ENCODE results near the gene EIF2B5. TPM values are rescaled to one million over a fixed set of nuclear protein-coding genes. Genes with fewer than 3 reads are reported as not detected.

Gene EIF2B5
- total RNA-seq, 2 experiments from 2014 or later: 48.8 to 56.4 TPM

- CTCF ChIA-PET: interaction anchor here (1.2 to 1.4 kb wide), 4 partner anchors 54 to 237 kb away, joined by 3 to 4 read pairs (median 3); no protein-coding TSS in a partner anchor
- peaks cover 2% of the 10 kb centered on the region for H3K27me3 Mint-ChIP-seq (ENCODE audit: low read depth)
- no peak overlapping the region for H3K4me3 Mint-ChIP-seq
- DNase-seq: no peak
- no peaks in the 10 kb centered on the region for H3K9me3 Mint-ChIP-seq
- no peak overlapping the region for H3K27ac Mint-ChIP-seq
- peaks cover 5% of the 10 kb centered on the region for H3K36me3 Mint-ChIP-seq (ENCODE audit: low read depth)
- intact Hi-C loops (cut with micrococcal nuclease): loop anchor here (10.0 kb wide), 1 partner anchor 582 kb away; the partner anchor contains the start of gene MAGEF1
- H3K4me1 Mint-ChIP-seq (ENCODE audit: low read depth): peaks cover 28% of the 10 kb centered on the region
These were observed 2.2 kb upstream of the EIF2B5 start for GRCh38 chr3:184132945-184133344.

GRCh38 chr3:184133840-184134745 lies 1.1 kb upstream of the EIF2B5 start:
- peaks cover 29% of the 10 kb centered on the region for H3K4me1 Mint-ChIP-seq (ENCODE audit: low read depth)
- no peaks in the 10 kb centered on the region for H3K9me3 Mint-ChIP-seq
- H3K36me3 Mint-ChIP-seq (ENCODE audit: low read depth): peaks cover 6% of the 10 kb centered on the region
- intact Hi-C loops (cut with micrococcal nuclease): loop anchor here (2.0 to 10.0 kb wide), 2 partner anchors 249 to 581 kb away; partner anchors contain the start of genes MAGEF1 and PARL
- peak overlapping the region; percentile 97 for H3K4me3 Mint-ChIP-seq
- CTCF ChIA-PET: interaction anchor here (1.2 to 2.9 kb wide), 4 partner anchors 11 to 238 kb away, joined by 3 to 7 read pairs (median 4); partner anchors contain the start of gene ABCF3
- peak overlapping the region; percentile 97 for H3K27ac Mint-ChIP-seq
- no peaks in the 10 kb centered on the region for H3K27me3 Mint-ChIP-seq (ENCODE audit: low read depth)
- DNase-seq: peak; percentile 61

- CTCF ChIA-PET: interaction anchor here (0.6 to 2.9 kb wide), 4 partner anchors 10 to 1892 kb away, joined by 3 to 7 read pairs (median 3); partner anchors contain the start of gene ABCF3
- H3K4me1 Mint-ChIP-seq (ENCODE audit: low read depth): peaks cover 29% of the 10 kb centered on the region
- peaks cover 8% of the 10 kb centered on the region for H3K36me3 Mint-ChIP-seq (ENCODE audit: low read depth)
- DNase-seq: no peak
- H3K27me3 Mint-ChIP-seq (ENCODE audit: low read depth): no peaks in the 10 kb centered on the region
- H3K4me3 Mint-ChIP-seq: peak overlapping the region; percentile 97
- intact Hi-C loops (cut with micrococcal nuclease): loop anchor here (1.0 to 10.0 kb wide), 11 partner anchors 21 to 580 kb away; partner anchors contain the start of genes ABCC5, ABCF3, AP2M1 and DVL3
- no peaks in the 10 kb centered on the region for H3K9me3 Mint-ChIP-seq
- peak overlapping the region; percentile 97 for H3K27ac Mint-ChIP-seq
These were observed 411 bp upstream of the EIF2B5 start for GRCh38 chr3:184134746-184135148.

- H3K27ac Mint-ChIP-seq: peak overlapping the region; percentile 97
- CTCF ChIA-PET: interaction anchor here (0.6 to 2.9 kb wide), 3 partner anchors 9 to 465 kb away, joined by 3 to 7 read pairs (median 3); no protein-coding TSS in a partner anchor
- no peak for DNase-seq
- peaks cover 29% of the 10 kb centered on the region for H3K4me1 Mint-ChIP-seq (ENCODE audit: low read depth)
- peak overlapping the region; percentile 97 for H3K4me3 Mint-ChIP-seq
- peaks cover 11% of the 10 kb centered on the region for H3K36me3 Mint-ChIP-seq (ENCODE audit: low read depth)
- H3K9me3 Mint-ChIP-seq: no peaks in the 10 kb centered on the region
- H3K27me3 Mint-ChIP-seq (ENCODE audit: low read depth): no peaks in the 10 kb centered on the region
- intact Hi-C loops (cut with micrococcal nuclease): loop anchor here (1.0 to 10.0 kb wide), 11 partner anchors 19 to 579 kb away; partner anchors contain the start of genes ABCC5, ABCF3, AP2M1 and DVL3
These were observed 728 bp downstream of the EIF2B5 start for GRCh38 chr3:184135911-184136260.

- intact Hi-C loops (cut with micrococcal nuclease): no loop called here
- H3K27me3 Mint-ChIP-seq (ENCODE audit: low read depth): no peaks in the 10 kb centered on the region
- CTCF ChIA-PET: interaction anchor here (0.6 to 1.1 kb wide), 2 partner anchors 12 to 471 kb away, joined by 3 read pairs; no protein-coding TSS in a partner anchor
- DNase-seq: no peak
- no peak overlapping the region for H3K27ac Mint-ChIP-seq
- no peaks in the 10 kb centered on the region for H3K9me3 Mint-ChIP-seq
- H3K4me3 Mint-ChIP-seq: no peak overlapping the region
- H3K36me3 Mint-ChIP-seq (ENCODE audit: low read depth): peaks cover 20% of the 10 kb centered on the region
- H3K4me1 Mint-ChIP-seq (ENCODE audit: low read depth): peaks cover 22% of the 10 kb centered on the region
These were observed 5.3 kb downstream of the EIF2B5 start for GRCh38 chr3:184140436-184140835.

GRCh38 chr3:184142199-184142598 lies 7.0 kb downstream of the EIF2B5 start:
- intact Hi-C loops (cut with micrococcal nuclease): no loop called here
- no peaks in the 10 kb centered on the region for H3K9me3 Mint-ChIP-seq
- no peaks in the 10 kb centered on the region for H3K27me3 Mint-ChIP-seq (ENCODE audit: low read depth)
- peaks cover 20% of the 10 kb centered on the region for H3K36me3 Mint-ChIP-seq (ENCODE audit: low read depth)
- peaks cover 9% of the 10 kb centered on the region for H3K4me1 Mint-ChIP-seq (ENCODE audit: low read depth)
- DNase-seq: no peak
- H3K4me3 Mint-ChIP-seq: no peak overlapping the region
- CTCF ChIA-PET: no interaction called here
- no peak overlapping the region for H3K27ac Mint-ChIP-seq

GRCh38 chr3:184143327-184143726 lies 8.2 kb downstream of the EIF2B5 start:
- Mint-ChIP-seq H3K27me3 (ENCODE audit: low read depth) (no peaks in the 10 kb centered on the region), H3K9me3 (no peaks in the 10 kb centered on the region), H3K36me3 (ENCODE audit: low read depth) (peaks cover 18% of the 10 kb centered on the region), H3K27ac (peak overlapping the region; percentile 51), H3K4me1 (ENCODE audit: low read depth) (peaks cover 2% of the 10 kb centered on the region), H3K4me3 (no peak overlapping the region)
- intact Hi-C loops (cut with micrococcal nuclease): no loop called here
- CTCF ChIA-PET: interaction anchor here (2.7 to 2.8 kb wide), 2 partner anchors 85 to 106 kb away, joined by 7 to 12 read pairs; partner anchors contain the start of gene EEF1AKMT4
- no peak for DNase-seq

- CTCF ChIA-PET: interaction anchor here (1.2 to 2.8 kb wide), 6 partner anchors 9 to 105 kb away, joined by 3 to 12 read pairs (median 7); partner anchors contain the start of genes AP2M1, EEF1AKMT4 and EIF2B5
- Mint-ChIP-seq H3K27me3 (ENCODE audit: low read depth) (no peaks in the 10 kb centered on the region), H3K4me3 (no peak overlapping the region), H3K9me3 (no peaks in the 10 kb centered on the region), H3K27ac (no peak overlapping the region), H3K36me3 (ENCODE audit: low read depth) (peaks cover 16% of the 10 kb centered on the region), H3K4me1 (ENCODE audit: low read depth) (peaks cover 2% of the 10 kb centered on the region)
- intact Hi-C loops (cut with micrococcal nuclease): no loop called here
- DNase-seq: no peak
These were observed 9.3 kb downstream of the EIF2B5 start for GRCh38 chr3:184144505-184144904.

GRCh38 chr3:184145111-184145524 lies 10.0 kb downstream of the EIF2B5 start:
- Mint-ChIP-seq H3K27ac (no peak overlapping the region), H3K4me1 (ENCODE audit: low read depth) (peaks cover 2% of the 10 kb centered on the region), H3K27me3 (ENCODE audit: low read depth) (no peaks in the 10 kb centered on the region), H3K4me3 (no peak overlapping the region), H3K36me3 (ENCODE audit: low read depth) (peaks cover 13% of the 10 kb centered on the region), H3K9me3 (no peaks in the 10 kb centered on the region)
- intact Hi-C loops (cut with micrococcal nuclease): loop anchor here (1.0 kb wide), 2 partner anchors 105 to 144 kb away; no protein-coding TSS in a partner anchor
- DNase-seq: peak; percentile 55
- CTCF ChIA-PET: interaction anchor here (1.2 to 2.8 kb wide), 6 partner anchors 9 to 105 kb away, joined by 3 to 12 read pairs (median 7); partner anchors contain the start of genes AP2M1, EEF1AKMT4 and EIF2B5

- H3K27me3 Mint-ChIP-seq (ENCODE audit: low read depth): no peaks in the 10 kb centered on the region
- H3K4me1 Mint-ChIP-seq (ENCODE audit: low read depth): peaks cover 2% of the 10 kb centered on the region
- intact Hi-C loops (cut with micrococcal nuclease): loop anchor here (1.0 kb wide), 2 partner anchors 104 to 143 kb away; no protein-coding TSS in a partner anchor
- no peaks in the 10 kb centered on the region for H3K9me3 Mint-ChIP-seq
- CTCF ChIA-PET: interaction anchor here (2.2 to 2.8 kb wide), 4 partner anchors 10 to 104 kb away, joined by 7 to 12 read pairs (median 8); partner anchors contain the start of genes AP2M1, EEF1AKMT4 and EIF2B5
- H3K4me3 Mint-ChIP-seq: no peak overlapping the region
- H3K36me3 Mint-ChIP-seq (ENCODE audit: low read depth): peaks cover 13% of the 10 kb centered on the region
- no peak for DNase-seq
- H3K27ac Mint-ChIP-seq: no peak overlapping the region
These were observed 10.7 kb downstream of the EIF2B5 start for GRCh38 chr3:184145751-184146270.

- no peak for DNase-seq
- no peaks in the 10 kb centered on the region for H3K27me3 Mint-ChIP-seq (ENCODE audit: low read depth)
- CTCF ChIA-PET: no interaction called here
- H3K27ac Mint-ChIP-seq: no peak overlapping the region
- no peak overlapping the region for H3K4me3 Mint-ChIP-seq
- no peaks in the 10 kb centered on the region for H3K4me1 Mint-ChIP-seq (ENCODE audit: low read depth)
- H3K9me3 Mint-ChIP-seq: no peaks in the 10 kb centered on the region
- intact Hi-C loops (cut with micrococcal nuclease): no loop called here
- peaks cover 2% of the 10 kb centered on the region for H3K36me3 Mint-ChIP-seq (ENCODE audit: low read depth)
These were observed 12.9 kb downstream of the EIF2B5 start for GRCh38 chr3:184148076-184148475.

- Mint-ChIP-seq H3K36me3 (ENCODE audit: low read depth) (no peaks in the 10 kb centered on the region), H3K27ac (no peak overlapping the region), H3K4me1 (ENCODE audit: low read depth) (no peaks in the 10 kb centered on the region), H3K4me3 (no peak overlapping the region), H3K27me3 (ENCODE audit: low read depth) (no peaks in the 10 kb centered on the region), H3K9me3 (no peaks in the 10 kb centered on the region)
- intact Hi-C loops (cut with micrococcal nuclease): no loop called here
- no peak for DNase-seq
- CTCF ChIA-PET: interaction anchor here (0.6 kb wide), 1 partner anchor 33 kb away, joined by 3 read pairs; no protein-coding TSS in a partner anchor
These were observed 14.0 kb downstream of the EIF2B5 start for GRCh38 chr3:184149123-184149522.

All from activated naive CD4-positive, alpha-beta T cell treated with anti-CD3 and anti-CD28 coated beads for 36 hours (primary cell).